OCI-LY1 (cell line): ENCODE measurements around the gene CBLB.

ENCODE experiments used
- EZH2 ChIP-seq: fragments of 200-600 bp; sonication (generic), shearing (Covaris generic); IDR thresholded peaks from 2 replicates; pipeline ENCODE4 v1.8.0; 2017; ENCODE audit warnings: borderline replicate concordance, mixed run types, mild to moderate bottlenecking, antibody characterized with exemption, low read length, moderate library complexity, mixed read lengths
- TF ChIP-seq, protein P1 (sequence below): fragments of 200-600 bp; sonication (generic), shearing (Covaris generic); IDR thresholded peaks from 2 replicates; pipeline ENCODE4 v1.5.1; 2017; ENCODE audit warnings: mild to moderate bottlenecking, antibody characterized with exemption, low read length, moderate library complexity, mixed read lengths

- no peak for TF ChIP-seq EZH2
- TF ChIP-seq, protein P1, sequence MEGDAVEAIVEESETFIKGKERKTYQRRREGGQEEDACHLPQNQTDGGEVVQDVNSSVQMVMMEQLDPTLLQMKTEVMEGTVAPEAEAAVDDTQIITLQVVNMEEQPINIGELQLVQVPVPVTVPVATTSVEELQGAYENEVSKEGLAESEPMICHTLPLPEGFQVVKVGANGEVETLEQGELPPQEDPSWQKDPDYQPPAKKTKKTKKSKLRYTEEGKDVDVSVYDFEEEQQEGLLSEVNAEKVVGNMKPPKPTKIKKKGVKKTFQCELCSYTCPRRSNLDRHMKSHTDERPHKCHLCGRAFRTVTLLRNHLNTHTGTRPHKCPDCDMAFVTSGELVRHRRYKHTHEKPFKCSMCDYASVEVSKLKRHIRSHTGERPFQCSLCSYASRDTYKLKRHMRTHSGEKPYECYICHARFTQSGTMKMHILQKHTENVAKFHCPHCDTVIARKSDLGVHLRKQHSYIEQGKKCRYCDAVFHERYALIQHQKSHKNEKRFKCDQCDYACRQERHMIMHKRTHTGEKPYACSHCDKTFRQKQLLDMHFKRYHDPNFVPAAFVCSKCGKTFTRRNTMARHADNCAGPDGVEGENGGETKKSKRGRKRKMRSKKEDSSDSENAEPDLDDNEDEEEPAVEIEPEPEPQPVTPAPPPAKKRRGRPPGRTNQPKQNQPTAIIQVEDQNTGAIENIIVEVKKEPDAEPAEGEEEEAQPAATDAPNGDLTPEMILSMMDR, result no peak
These were observed 17.2 kb downstream of the CBLB start for GRCh38 chr3:105851582-105851981.
